Calu3 (cell line): ENCODE results near the gene ARSK. TPM values are rescaled to one million over a fixed set of nuclear protein-coding genes. Genes with fewer than 3 reads are reported as not detected.

Experiments used
- BruUV-seq: library from RNA; stranded (reverse); fragments of 400-500 nt; replicated peaks from 2 replicates; lab custom pipeline; 2021; lab: Mats Ljungman, UMichigan
- CTCF ChIA-PET: fragments of 300-600 bp; sonication (Branson Sonifier 250); formaldehyde crosslinking; loops from one replicate; lab custom pipeline; 2022; ENCODE audit warnings: antibody characterized with exemption; lab: Charles Lee
- DNase-seq: peaks from one replicate; pipeline ENCODE4 v3.0.0; 2022
- H3K27ac Mint-ChIP-seq: one replicate; pipeline ENCODE4 v1.8.0; 2022; ENCODE audit warnings: mixed read lengths; ENCODE audit not compliant: unreplicated experiment
- H3K27me3 Mint-ChIP-seq: one replicate; pipeline ENCODE4 v1.8.0; 2022; ENCODE audit warnings: mixed read lengths; ENCODE audit not compliant: unreplicated experiment
- H3K36me3 Mint-ChIP-seq: one replicate; pipeline ENCODE4 v1.8.0; 2022; ENCODE audit warnings: mild to moderate bottlenecking, moderate library complexity, mixed read lengths; ENCODE audit not compliant: insufficient read depth, unreplicated experiment
- H3K4me1 Mint-ChIP-seq: one replicate; pipeline ENCODE4 v1.8.0; 2022; ENCODE audit warnings: mild to moderate bottlenecking, low read depth, mixed read lengths; ENCODE audit not compliant: unreplicated experiment
- H3K4me3 Mint-ChIP-seq: one replicate; pipeline ENCODE4 v1.8.0; 2022; ENCODE audit warnings: mild to moderate bottlenecking, low read depth, moderate library complexity, mixed read lengths; ENCODE audit not compliant: unreplicated experiment
- H3K9me3 Mint-ChIP-seq: one replicate; pipeline ENCODE4 v1.8.0; 2022; ENCODE audit warnings: low read depth, mixed read lengths; ENCODE audit not compliant: unreplicated experiment
- CTCF ChIP-seq: fragments of 200-600 bp; IDR thresholded peaks from one replicate; pipeline ENCODE4 v1.8.0; 2022; ENCODE audit warnings: antibody characterized with exemption; ENCODE audit not compliant: unreplicated experiment
- intact Hi-C: fragments of 100-400 bp; cut with micrococcal nuclease; formaldehyde crosslinking; loops from one replicate; pipeline ENCODE4 v1.10.0; 2022; ENCODE audit not compliant: unreplicated experiment
- total RNA-seq: library from RNA; stranded (reverse); gene quantifications from 2 replicates; pipeline ENCODE4 v1.2.3, GENCODE V29; 2022

ARSK gene
- total RNA-seq, 1 experiment from 2014 or later = 6.6 TPM

GRCh38 chr5:95627971-95628810 lies 73.3 kb downstream of the ARSK start:
- Mint-ChIP-seq H3K36me3 (no peaks in the 10 kb centered on the region), H3K4me1 (peaks cover 14% of the 10 kb centered on the region), H3K4me3 (no peak overlapping the region), H3K27me3 (peaks cover 17% of the 10 kb centered on the region), H3K27ac (no peak overlapping the region), H3K9me3 (no peaks in the 10 kb centered on the region)
- DNase-seq = no peak
- TF ChIP-seq CTCF = no peak
- no TSS peak for BruUV-seq
- CTCF ChIA-PET = no interaction called here
- intact Hi-C loops = no loop called here

- no peak for DNase-seq
- Mint-ChIP-seq H3K4me3 (no peak overlapping the region), H3K27me3 (peaks cover 10% of the 10 kb centered on the region), H3K27ac (no peak overlapping the region), H3K36me3 (no peaks in the 10 kb centered on the region), H3K9me3 (no peaks in the 10 kb centered on the region), H3K4me1 (peaks cover 14% of the 10 kb centered on the region)
- TF ChIP-seq CTCF = no peak
- no TSS peak for BruUV-seq
- intact Hi-C loops = no loop called here
- CTCF ChIA-PET = no interaction called here
These were observed 74.0 kb downstream of the ARSK start for GRCh38 chr5:95628933-95629332.

GRCh38 chr5:95630394-95630917 lies 75.6 kb downstream of the ARSK start:
- no peak for TF ChIP-seq CTCF
- Mint-ChIP-seq H3K9me3 (no peaks in the 10 kb centered on the region), H3K27ac (no peak overlapping the region), H3K4me3 (no peak overlapping the region), H3K27me3 (no peaks in the 10 kb centered on the region), H3K4me1 (peaks cover 14% of the 10 kb centered on the region), H3K36me3 (no peaks in the 10 kb centered on the region)
- intact Hi-C loops = no loop called here
- BruUV-seq = no TSS peak
- no peak for DNase-seq
- CTCF ChIA-PET = interaction anchor here (1.1 kb wide), 1 partner anchor 16 kb away, joined by 3 read pairs; the partner anchor contains the start of gene RFESD

DNA sequence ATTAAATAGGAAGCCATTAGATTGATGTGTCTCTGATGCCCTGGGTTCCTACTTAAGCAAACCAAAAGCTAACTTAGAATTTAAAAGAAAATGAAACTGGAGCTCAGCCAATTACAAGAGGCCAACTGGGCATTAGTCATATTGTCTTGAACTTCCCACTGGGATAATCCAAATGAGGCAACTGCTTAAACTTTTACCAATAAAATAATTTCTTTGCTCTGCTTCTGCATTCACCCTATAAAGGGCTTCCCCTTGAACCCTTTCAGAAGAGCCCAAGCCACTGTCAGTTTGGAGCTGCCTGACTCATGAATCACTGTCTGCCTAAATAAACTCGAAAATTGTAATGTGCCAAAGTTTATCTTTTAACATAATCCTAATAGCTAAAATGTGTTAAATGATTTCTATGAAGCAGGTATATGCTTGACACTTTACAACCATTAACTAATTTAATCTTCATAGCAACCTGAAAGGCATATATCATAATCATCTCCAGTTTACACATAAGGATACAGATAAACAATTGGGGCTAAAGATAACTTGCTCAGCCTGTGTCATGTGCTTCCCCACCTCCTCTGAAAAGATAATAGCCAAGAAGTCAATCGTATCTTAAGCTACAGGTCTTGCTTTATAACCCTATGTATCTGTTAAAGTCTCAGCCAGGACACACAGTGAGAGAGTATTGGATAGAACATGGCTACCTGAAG lies 76.5 kb downstream of the ARSK start:
- Mint-ChIP-seq H3K4me3 (no peak overlapping the region), H3K27ac (peak overlapping the region; percentile 47), H3K27me3 (no peaks in the 10 kb centered on the region), H3K9me3 (no peaks in the 10 kb centered on the region), H3K4me1 (peaks cover 14% of the 10 kb centered on the region), H3K36me3 (no peaks in the 10 kb centered on the region)
- CTCF ChIA-PET = interaction anchor here (0.9 to 1.6 kb wide), 3 partner anchors 15 to 150 kb away, joined by 3 to 4 read pairs (median 3); partner anchors contain the start of gene RFESD
- intact Hi-C loops = no loop called here
- no TSS peak for BruUV-seq
- no peak for DNase-seq
- TF ChIP-seq CTCF = no peak
